Keratinocyte (primary cell): ENCODE measurements around the gene MINAR2. TPM values are rescaled to one million over a fixed set of nuclear protein-coding genes. Genes with fewer than 3 reads are reported as not detected.

Experiments used
- DNase-seq: peaks from one replicate; pipeline ENCODE4 v3.0.0-alpha.2; 2011; ENCODE audit warnings: low read depth, missing footprints, low spot score
- FAIRE-seq: peaks from 2 replicates; lab custom pipeline; 2011; peaks lifted over from hg19 to GRCh38; lab: Jason Lieb, UNC
- H2AFZ ChIP-seq: 2 replicates; pipeline ENCODE4 v1.6.0; 2012; ENCODE audit warnings: low read length, control low read depth, inconsistent platforms; ENCODE audit not compliant: control insufficient read depth
- H3K27ac ChIP-seq: 2 replicates; pipeline ENCODE4 v1.5.1; 2011; ENCODE audit warnings: low read length; ENCODE audit not compliant: control insufficient read depth, insufficient read depth
- H3K27me3 ChIP-seq: 3 replicates; pipeline ENCODE4 v1.6.0; 2011; ENCODE audit warnings: low read length; ENCODE audit not compliant: control insufficient read depth, insufficient read depth; ENCODE audit errors: extremely low read depth
- H3K36me3 ChIP-seq, 2 experiments: 2 replicates in 1 of 2; 3 replicates in 1 of 2; pipeline ENCODE4 v1.5.1; 2011; ENCODE audit warnings: low read length in 2 of 2, mild to moderate bottlenecking in 1 of 2; ENCODE audit not compliant: control insufficient read depth in 2 of 2, insufficient read depth in 2 of 2; ENCODE audit errors: extremely low read depth in 1 of 2
- H3K4me1 ChIP-seq: 3 replicates; pipeline ENCODE4 v1.5.1; 2011; ENCODE audit warnings: low read length; ENCODE audit not compliant: control insufficient read depth, insufficient read depth; ENCODE audit errors: extremely low read depth
- H3K4me2 ChIP-seq: 3 replicates; pipeline ENCODE4 v1.6.0; 2011; ENCODE audit warnings: low read depth, low read length; ENCODE audit not compliant: control insufficient read depth, insufficient read depth; ENCODE audit errors: extremely low read depth
- H3K4me3 ChIP-seq, 3 experiments: fragments of 200-600 bp in 1 of 3; sonication (generic) in 1 of 3; 2 replicates in 2 of 3; 3 replicates in 1 of 3; pipeline ENCODE4 v1.5.1; 2011 to 2016; ENCODE audit warnings: low read length in 3 of 3, mild to moderate bottlenecking in 3 of 3, control low read depth in 2 of 3, inconsistent platforms in 1 of 3, low read depth in 1 of 3, mixed read lengths in 1 of 3, mixed run types in 1 of 3, moderate library complexity in 1 of 3; ENCODE audit not compliant: control insufficient read depth in 2 of 3, insufficient read depth in 2 of 3; ENCODE audit errors: extremely low read depth in 1 of 3
- H3K79me2 ChIP-seq: 2 replicates; pipeline ENCODE4 v1.6.0; 2012; ENCODE audit warnings: low read length; ENCODE audit not compliant: control insufficient read depth, insufficient read depth
- H3K9ac ChIP-seq: 3 replicates; pipeline ENCODE4 v1.6.0; 2011; ENCODE audit warnings: low read length; ENCODE audit not compliant: control insufficient read depth, insufficient read depth; ENCODE audit errors: extremely low read depth
- H3K9me1 ChIP-seq: 3 replicates; pipeline ENCODE4 v1.6.0; 2011; ENCODE audit warnings: low read length; ENCODE audit not compliant: control insufficient read depth, insufficient read depth; ENCODE audit errors: extremely low read depth
- H3K9me3 ChIP-seq: 2 replicates; pipeline ENCODE4 v1.5.1; 2012; ENCODE audit warnings: low read depth, low read length; ENCODE audit not compliant: control insufficient read depth
- H4K20me1 ChIP-seq: 3 replicates; pipeline ENCODE4 v1.6.0; 2011; ENCODE audit warnings: low read length; ENCODE audit not compliant: control insufficient read depth, insufficient read depth; ENCODE audit errors: extremely low read depth
- CTCF ChIP-seq, 3 experiments: IDR thresholded peaks in 1 of 3; conservative IDR thresholded peaks in 1 of 3; optimal IDR thresholded peaks in 1 of 3; 2 replicates in 2 of 3; 3 replicates in 1 of 3; pipeline versions ENCODE3 to v1.5.1; 2011; ENCODE audit warnings: low read length in 3 of 3, mild to moderate bottlenecking in 3 of 3, moderate library complexity in 2 of 3, control low read depth in 1 of 3, inconsistent platforms in 1 of 3; ENCODE audit not compliant: insufficient read depth in 2 of 3; ENCODE audit errors: extremely low read depth in 1 of 3
- EZH2 ChIP-seq: IDR thresholded peaks from one replicate; pipeline ENCODE4 v1.6.1; 2012; ENCODE audit warnings: inconsistent platforms, mild to moderate bottlenecking, low read length, moderate library complexity
- dilution Hi-C: fragments of 300-500 bp; cut with MboI; formaldehyde crosslinking; loops from one replicate; pipeline ENCODE4 v1.7.0; 2020; ENCODE audit warnings: low sequenced_read_pairs; ENCODE audit not compliant: extremely low pct_ligation_motif_present
- polyA plus RNA-seq, 5 experiments: library from polyadenylated mRNA; depleted of rRNA in 3 of 5; stranded (reverse) in 3 of 5; stranded (forward) in 1 of 5; unstranded in 1 of 5; fragments of >200 nt; gene quantifications; 1 replicate in 1 of 5; 2 replicates in 3 of 5; 3 replicates in 1 of 5; pipeline versions ENCODE4 v1.2.1 to v1.2.3, GENCODE V29; 2011 to 2012; ENCODE audit warnings: missing spikeins in 2 of 5, low read depth in 1 of 5, low replicate concordance in 1 of 5

The MINAR2 gene
- polyA plus RNA-seq, 1 donor (not counting 4 experiments of a cell fraction or from before 2014, with no cell fraction given): not detected

GRCh38 chr5:129767927-129768380, 20.1 kb downstream of the MINAR2 start:
- dilution Hi-C loops: no loop called here
- H3K4me1 ChIP-seq: no peaks in the 10 kb centered on the region
- no peaks in the 10 kb centered on the region for H3K9me1 ChIP-seq
- H3K36me3 ChIP-seq: no peaks in the 10 kb centered on the region
- H2AFZ ChIP-seq: no peak overlapping the region
- no peak overlapping the region for H3K9ac ChIP-seq
- DNase-seq (peak; percentile 86), FAIRE-seq (peak; percentile 90)
- H3K4me3 ChIP-seq: no peak overlapping the region
- H3K9me3 ChIP-seq: no peaks in the 10 kb centered on the region
- H3K27ac ChIP-seq: no peak overlapping the region
- H3K27me3 ChIP-seq: no peaks in the 10 kb centered on the region
- peak; percentile 89 to 98 (median 93) for TF ChIP-seq CTCF (optimal IDR thresholded peaks at IDR 0.05 in 1 of 3, IDR thresholded peaks at IDR 0.05 in 1 of 3, conservative IDR thresholded peaks at IDR 0.05 in 1 of 3; ENCODE audit: extremely low read depth in 1 of 3, insufficient read depth in 2 of 3, low read length in 3 of 3)
- TF ChIP-seq EZH2: no peak
- H4K20me1 ChIP-seq: no peaks in the 10 kb centered on the region
- no peak overlapping the region for H3K4me2 ChIP-seq
- H3K79me2 ChIP-seq: no peaks in the 10 kb centered on the region

GRCh38 chr5:129768735-129769134, 20.8 kb downstream of the MINAR2 start:
- no peaks in the 10 kb centered on the region for H3K4me1 ChIP-seq
- no peaks in the 10 kb centered on the region for H3K9me3 ChIP-seq
- no peak overlapping the region for H3K4me2 ChIP-seq
- no peaks in the 10 kb centered on the region for H3K36me3 ChIP-seq
- no peaks in the 10 kb centered on the region for H3K9me1 ChIP-seq
- no peak overlapping the region for H3K4me3 ChIP-seq
- FAIRE-seq: no peak
- H4K20me1 ChIP-seq: no peaks in the 10 kb centered on the region
- no peak overlapping the region for H2AFZ ChIP-seq
- no peak for DNase-seq
- dilution Hi-C loops: no loop called here
- H3K79me2 ChIP-seq: no peaks in the 10 kb centered on the region
- no peaks in the 10 kb centered on the region for H3K27me3 ChIP-seq
- H3K9ac ChIP-seq: no peak overlapping the region
- H3K27ac ChIP-seq: no peak overlapping the region
- TF ChIP-seq CTCF (optimal IDR thresholded peaks at IDR 0.05 in 1 of 3, IDR thresholded peaks at IDR 0.05 in 1 of 3, conservative IDR thresholded peaks at IDR 0.05 in 1 of 3; ENCODE audit: extremely low read depth in 1 of 3, insufficient read depth in 2 of 3, low read length in 3 of 3) (no peak), EZH2 (no peak)
